ENCODE measurements around the gene IPPK. TPM values are rescaled to one million over a fixed set of nuclear protein-coding genes. Genes with fewer than 3 reads are reported as not detected.
A peak's percentile ranks its signal among the peaks of the same experiment; 100 is the strongest.

The IPPK gene
- total and polyA plus RNA-seq, 2 of the 4 experiments (the other 2 are of a cell fraction), result 25.1 to 26.8 TPM

DNA sequence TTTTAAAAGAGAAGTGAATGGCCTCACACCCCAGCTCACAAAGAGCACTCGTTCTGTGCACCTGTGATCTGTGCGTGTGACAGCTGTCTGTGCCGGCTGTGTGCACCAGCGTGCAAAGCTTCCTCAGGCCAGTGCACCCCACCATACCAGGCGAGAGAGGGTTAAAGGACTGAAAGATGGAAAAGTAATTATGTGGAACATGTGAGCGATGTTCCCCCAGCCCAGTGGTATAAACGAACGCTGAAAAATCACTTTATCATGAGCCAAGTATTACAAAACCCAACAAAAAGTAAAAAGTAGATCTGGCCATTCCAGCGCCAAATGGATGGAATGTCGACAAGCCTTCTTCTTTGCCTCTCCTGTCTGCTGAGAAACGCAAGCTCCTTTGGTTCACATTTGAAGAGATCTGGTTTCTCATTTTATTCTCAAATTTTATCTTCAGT is 53.7 kb downstream of the IPPK start:
- H3K27ac ChIP-seq (ENCODE audit: insufficient read depth, low read length), result no peak overlapping the region
- POLR2A ChIA-PET (ENCODE audit: unreplicated experiment), result no interaction called here

More for the DNA sequence above, 53.7 kb downstream of the IPPK start:
- H3K4ac ChIP-seq (ENCODE audit: low read depth, low read length), result no peak overlapping the region
- peak overlapping the region; percentile 8; the same call in 1 of the 2 replicates for H3K4me2 ChIP-seq (ENCODE audit: low read depth, low read length)
- no peak overlapping the region for H2BK5ac ChIP-seq (ENCODE audit: low read depth, low read length, poor library complexity, severe bottlenecking)
- WGBS, 2 experiments (ENCODE audit: extremely low coverage in 2 of 2, insufficient read length in 1 of 2), result 28% methylated on average over 2 of the region's 11 CpGs; no CpG with 5 or more reads in 1 of the 2 experiments
- H2AFZ ChIP-seq (replicated peaks; ENCODE audit: low read length, poor library complexity), result no peak overlapping the region
- H3K14ac ChIP-seq (replicated peaks; ENCODE audit: low read depth, low read length), result no peak overlapping the region
- no peaks in the 10 kb centered on the region for H3K9me3 ChIP-seq (ENCODE audit: control insufficient read depth, insufficient read depth, low read length)
- dilution Hi-C loops (cut with HindIII; ENCODE audit: low sequenced_read_pairs, unreplicated experiment), result no loop called here
- DNase-seq (no peak), ATAC-seq (ENCODE audit: low read depth) (no peak)
- no peak overlapping the region for H3K9ac ChIP-seq (ENCODE audit: low read depth, low read length)
- H2AK9ac ChIP-seq (replicated peaks; ENCODE audit: low read depth, low read length, poor library complexity), result no peak overlapping the region
- peak overlapping the region; percentile 8; the same call in 1 of the 2 replicates for H3K23ac ChIP-seq (ENCODE audit: low read depth, low read length)
- H3K36me3 ChIP-seq (ENCODE audit: control insufficient read depth, insufficient read depth, low read length), result peaks cover 46% of the 10 kb centered on the region
- H3K9me1 ChIP-seq (ENCODE audit: insufficient read depth, low read length), result peaks cover 40% of the 10 kb centered on the region
- in situ Hi-C loops (cut with MboI; ENCODE audit: low sequenced_read_pairs), result no loop called here
- peaks cover 14% of the 10 kb centered on the region; the same call in 1 of the 2 replicates for H3K4me1 ChIP-seq (ENCODE audit: control insufficient read depth, insufficient read depth, low read length)
- TF ChIP-seq SMC3 (IDR thresholded peaks at IDR 0.05; ENCODE audit: low read depth, low read length), result no peak
- no peak for TF ChIP-seq BHLHE40 (IDR thresholded peaks at IDR 0.05; ENCODE audit: low read depth, low read length)
- no peak for TF ChIP-seq RCOR1 (IDR thresholded peaks at IDR 0.05; ENCODE audit: insufficient replicate concordance, low read length)
- TF ChIP-seq MAFK (IDR thresholded peaks at IDR 0.05; ENCODE audit: low read depth, low read length), result no peak
- TF ChIP-seq MAZ (IDR thresholded peaks at IDR 0.05; ENCODE audit: borderline replicate concordance, low read depth, low read length), result no peak
- TF ChIP-seq MXI1 (IDR thresholded peaks at IDR 0.05; ENCODE audit: borderline replicate concordance, low read depth, low read length), result no peak
- no peak for TF ChIP-seq RFX5 (IDR thresholded peaks at IDR 0.05; ENCODE audit: low read depth, low read length)
- no peak for TF ChIP-seq RAD21 (IDR thresholded peaks at IDR 0.05; ENCODE audit: low read length)
- H3K56ac ChIP-seq (ENCODE audit: extremely low read depth, insufficient read depth, low read length), result no peak overlapping the region
- no peak overlapping the region for H2BK15ac ChIP-seq (ENCODE audit: low read depth, low read length)
- no peaks in the 10 kb centered on the region for H3K27me3 ChIP-seq (ENCODE audit: control insufficient read depth, insufficient read depth, low read length)
- no peak overlapping the region for H2AK5ac ChIP-seq (ENCODE audit: low read depth, low read length)
- H3K79me1 ChIP-seq (ENCODE audit: low read depth in 1 of 2, low read length in 2 of 2), result peaks cover 0 to 10% of the 10 kb centered on the region in 2 experiments; a peak in 2 of 4 replicates
- no peak overlapping the region for H4K8ac ChIP-seq (ENCODE audit: low read depth in 2 of 2, low read length in 2 of 2)
- H4K5ac ChIP-seq (ENCODE audit: low read depth, low read length), result no peak overlapping the region
- BruUV-seq (replicated peaks), result no TSS peak
- no peak overlapping the region for H2BK20ac ChIP-seq (ENCODE audit: low read depth, low read length)
- no peaks in the 10 kb centered on the region for H4K20me1 ChIP-seq (ENCODE audit: insufficient read depth, low read length)
- H4K91ac ChIP-seq (ENCODE audit: insufficient read depth, low read depth, low read length), result no peak overlapping the region
- intact Hi-C loops (cut with micrococcal nuclease), result no loop called here
- CTCF ChIA-PET, result no interaction called here
- H2BK120ac ChIP-seq (ENCODE audit: low read depth, low read length), result no peak overlapping the region
- no peak overlapping the region for H3K18ac ChIP-seq (ENCODE audit: low read depth, low read length)
- no peak overlapping the region for H3K4me3 ChIP-seq (ENCODE audit: insufficient read depth, low read depth, low read length)
